Breast epithelium (tissue), 4 donors: Measurements from ENCODE around the gene PPIP5K2. TPM values are rescaled to one million over a fixed set of nuclear protein-coding genes. Genes with fewer than 3 reads are reported as not detected.
"Not testable (repeated sequence)": the region's sequence is repeated elsewhere in the genome, so short reads cannot be mapped to it uniquely, and the experiment has no call there.

ENCODE experiments used
- DNase-seq, 2 donors: peaks; one replicate each; pipeline ENCODE4 v3.0.0-alpha.2; 2019; ENCODE audit warnings: low spot score in 2 of 2
- H3K27ac ChIP-seq, 2 donors: fragments of 200-600 bp; sonication (generic) in 1 of 2; one replicate each; pipeline ENCODE4 v1.5.1; 2016 to 2019; ENCODE audit warnings: mild to moderate bottlenecking in 1 of 2
- H3K27me3 ChIP-seq, 2 donors: fragments of 200-600 bp; sonication (generic) in 1 of 2; one replicate each; pipeline versions ENCODE4 v1.5.1 to v1.6.0; 2017 to 2019; ENCODE audit warnings: control low read depth in 1 of 2, mild to moderate bottlenecking in 1 of 2
- H3K36me3 ChIP-seq: fragments of 200-600 bp; one replicate; pipeline ENCODE4 v1.5.1; 2019
- H3K4me1 ChIP-seq, 2 donors: fragments of 200-600 bp; sonication (generic); one replicate each; pipeline ENCODE4 v1.5.1; 2016 to 2019; ENCODE audit warnings: control low read depth in 1 of 2
- H3K4me3 ChIP-seq, 3 donors: fragments of 200-600 bp; sonication (generic); 1 replicate in 2 of 3; 2 replicates in 1 of 3; pipeline ENCODE4 v1.5.1; 2016 to 2019; ENCODE audit warnings: mild to moderate bottlenecking in 3 of 3, moderate library complexity in 2 of 3
- H3K9me3 ChIP-seq, 2 donors: fragments of 200-600 bp; sonication (generic) in 1 of 2; one replicate each; pipeline ENCODE4 v1.5.1; 2016 to 2019; ENCODE audit warnings: control low read depth in 1 of 2
- CTCF ChIP-seq, 3 donors: fragments of 450-650 bp; IDR thresholded peaks; one replicate each; pipeline ENCODE4 v1.5.1; 2016 to 2017; ENCODE audit warnings: antibody characterized with exemption in 3 of 3, mild to moderate bottlenecking in 3 of 3, moderate library complexity in 3 of 3
- POLR2A ChIP-seq: fragments of 450-650 bp; IDR thresholded peaks from one replicate; pipeline ENCODE4 v1.6.1; 2016; ENCODE audit warnings: antibody characterized with exemption, mild to moderate bottlenecking, moderate library complexity
- POLR2AphosphoS5 ChIP-seq, 3 donors: sonication (generic); formaldehyde crosslinking; IDR thresholded peaks; one replicate each; pipeline ENCODE4 v1.6.1; 2017; ENCODE audit warnings: antibody characterized with exemption in 3 of 3
- intact Hi-C: fragments of 100-400 bp; cut with DNase I; formaldehyde crosslinking; loops from one replicate; pipeline ENCODE4 v1.15.1; 2023; ENCODE audit warnings: low total_unique reads
- total RNA-seq, 3 donors: library from RNA; depleted of rRNA; stranded (reverse); fragments of >200 nt; gene quantifications; one replicate each; pipeline ENCODE4 v1.1.0, GENCODE V29; 2016

The PPIP5K2 gene
- 10 to 100 TPM; 42.7 to 69.1 (median 43.9) TPM for total RNA-seq

DNA sequence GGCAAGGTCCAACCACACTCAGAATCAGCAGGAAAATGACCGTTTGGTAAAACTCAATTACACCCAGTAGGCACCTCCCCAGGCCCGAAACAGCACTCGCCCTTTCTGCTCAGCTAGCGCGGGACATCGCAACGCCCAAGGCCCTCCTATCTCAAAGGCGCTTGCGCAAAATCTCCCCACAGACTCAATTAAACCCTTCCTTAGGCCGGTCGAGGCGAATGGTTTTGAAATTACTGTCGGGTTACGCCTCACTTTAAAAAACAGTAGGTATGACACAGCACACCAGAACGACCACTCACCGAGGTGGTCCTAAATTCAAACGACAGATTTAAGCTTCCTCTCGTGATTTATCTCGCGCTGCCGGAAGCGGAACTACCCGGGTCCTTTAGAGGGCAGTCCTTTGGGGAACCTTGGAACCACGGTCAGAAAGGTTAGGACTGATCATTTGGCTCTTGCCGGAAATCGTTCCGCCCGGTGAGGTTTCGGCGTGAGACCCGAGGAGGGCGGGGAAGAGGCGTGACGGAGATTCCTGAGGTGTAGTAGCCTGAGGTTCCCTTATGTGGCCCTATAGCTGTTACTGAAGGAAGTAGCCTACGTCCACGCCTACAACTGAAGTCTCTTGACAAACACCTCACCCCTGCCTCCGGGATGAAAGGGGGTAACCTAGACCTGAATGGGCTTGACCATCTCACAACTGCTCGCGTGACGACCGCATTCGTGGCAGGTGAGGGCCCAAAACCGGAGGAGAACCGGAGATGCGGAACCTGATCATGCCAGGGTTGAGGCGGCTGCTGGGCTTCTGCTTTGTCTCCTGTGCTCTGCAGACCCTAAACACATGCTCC lies at the start of gene PPIP5K2, which contains the start of gene GIN1:
Gene PPIP5K2 (plus strand): TSS at position 537 of the 842 bp plus-strand sequence. CDS start 9,289 bp downstream, outside the sequence.
Gene GIN1 (minus strand): TSS at position 374 of the 842 bp plus-strand sequence. CDS start 11,431 bp downstream, outside the sequence.
- Histone ChIP-seq H3K27me3 (no peaks in the 10 kb centered on the region), H3K4me1 (peaks cover 0 to 18% of the 10 kb centered on the region in 2 donors), H3K36me3 (no peaks in the 10 kb centered on the region), H3K4me3 (peak within 1 kb of the TSS; percentile 81 to 85 (median 84)), H3K9me3 (no peaks in the 10 kb centered on the region), H3K27ac (peak within 1 kb of the TSS; percentile 94 to 96)
- TF ChIP-seq POLR2AphosphoS5 (IDR thresholded peaks at IDR 0.05) (peak; percentile 50 to 91 (median 88)), POLR2A (no peak)
- intact Hi-C loops, result no loop called here
- DNase-seq, result peak; percentile 93 to 96

DNA sequence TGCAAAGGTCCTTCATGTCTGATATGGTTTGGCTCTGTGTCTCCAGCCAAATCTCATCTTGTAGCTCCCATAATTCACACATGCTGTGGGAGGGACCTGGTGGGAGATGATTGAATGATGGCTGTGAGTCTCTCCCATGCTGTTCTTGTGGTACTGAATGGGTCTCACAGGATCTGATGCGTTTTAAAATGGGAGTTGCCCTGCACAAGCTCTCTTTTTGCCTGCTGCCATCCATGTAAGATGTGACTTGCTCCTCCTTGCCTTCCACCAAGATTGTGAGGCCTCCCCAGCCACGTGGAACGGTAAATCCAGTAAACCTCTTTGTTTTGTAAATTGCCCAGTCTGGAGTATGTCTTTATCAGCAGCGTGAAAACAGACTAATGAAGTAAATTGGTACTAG lies 46.6 kb upstream of the PPIP5K2 start:
- H3K27ac ChIP-seq, H3K4me3 ChIP-seq, H3K4me1 ChIP-seq, intact Hi-C loops, H3K36me3 ChIP-seq, H3K27me3 ChIP-seq, DNase-seq: not testable (repeated sequence)
- H3K9me3 ChIP-seq, result peaks cover 27 to 58% of the 10 kb centered on the region in 2 donors

DNA sequence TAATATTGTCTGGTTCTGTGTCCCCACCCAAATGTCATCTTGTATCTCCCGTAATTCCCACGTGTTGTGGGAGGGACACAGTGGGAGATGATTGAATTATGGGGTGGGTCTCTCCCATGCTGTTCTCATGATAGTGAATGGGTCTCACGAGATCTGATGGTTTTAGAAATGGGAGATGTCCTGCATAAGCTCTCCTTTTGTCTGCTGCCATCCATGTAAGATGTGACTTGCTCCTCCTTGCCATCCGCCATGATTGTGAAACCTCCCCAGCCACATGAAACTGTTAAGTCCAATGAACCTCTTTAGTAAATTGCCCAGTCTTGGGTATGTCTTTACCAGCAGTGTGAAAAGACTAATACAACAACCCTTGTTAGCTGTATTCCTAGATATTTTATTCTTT lies 44.7 kb upstream of the PPIP5K2 start:
- H3K9me3 ChIP-seq, result peaks cover 41 to 76% of the 10 kb centered on the region in 2 donors
- intact Hi-C loops, result no loop called here
- H3K4me1 ChIP-seq, result no peaks in the 10 kb centered on the region
- no peaks in the 10 kb centered on the region for H3K36me3 ChIP-seq
- TF ChIP-seq POLR2A (no peak), POLR2AphosphoS5 (IDR thresholded peaks at IDR 0.05) (no peak), CTCF (IDR thresholded peaks at IDR 0.05) (no peak)
- no peak for DNase-seq
- H3K27ac ChIP-seq, result no peak overlapping the region
- H3K4me3 ChIP-seq, result no peak overlapping the region
- H3K27me3 ChIP-seq, result no peaks in the 10 kb centered on the region

DNA sequence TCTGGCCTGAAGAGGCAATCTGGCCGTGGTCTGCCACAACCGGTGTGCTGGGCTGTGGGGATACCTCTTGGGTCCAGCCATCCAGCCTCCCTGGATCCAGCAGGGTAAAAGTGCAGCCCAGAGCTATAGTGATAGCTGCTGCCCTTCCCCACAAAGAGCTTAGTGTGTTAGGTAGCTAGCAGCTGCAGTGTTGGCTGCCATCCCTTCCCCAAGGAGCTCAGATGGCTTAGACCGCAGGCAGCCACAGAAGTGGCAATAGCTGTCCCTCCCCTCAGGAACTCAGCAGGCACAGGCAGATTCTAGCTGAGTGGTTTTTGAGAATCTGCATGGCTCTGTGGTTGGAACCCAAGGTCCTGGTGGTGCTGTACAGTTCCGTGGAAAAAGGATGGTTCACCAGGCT lies 40.3 kb upstream of the PPIP5K2 start:
- DNase-seq, result no peak
- peaks cover 37 to 96% of the 10 kb centered on the region in 2 donors for H3K9me3 ChIP-seq
- intact Hi-C loops, result no loop called here

GRCh38 chr5:103086547-103086946 lies 33.6 kb upstream of the PPIP5K2 start:
- H3K9me3 ChIP-seq, result peaks cover 12 to 36% of the 10 kb centered on the region in 2 donors
- TF ChIP-seq CTCF (IDR thresholded peaks at IDR 0.05), result no peak
- no peak for TF ChIP-seq POLR2A
- TF ChIP-seq POLR2AphosphoS5 (IDR thresholded peaks at IDR 0.05), result no peak
- H3K27me3 ChIP-seq, result no peaks in the 10 kb centered on the region
- intact Hi-C loops, result no loop called here
- no peak overlapping the region for H3K27ac ChIP-seq
- DNase-seq, result no peak
- no peaks in the 10 kb centered on the region for H3K36me3 ChIP-seq
- H3K4me3 ChIP-seq, result no peak overlapping the region
- no peaks in the 10 kb centered on the region for H3K4me1 ChIP-seq

More for the DNA sequence above, 40.3 kb upstream of the PPIP5K2 start:
- no peaks in the 10 kb centered on the region for H3K4me1 ChIP-seq
- no peaks in the 10 kb centered on the region for H3K27me3 ChIP-seq
- no peak for TF ChIP-seq POLR2AphosphoS5 (IDR thresholded peaks at IDR 0.05)
- no peak for TF ChIP-seq CTCF (IDR thresholded peaks at IDR 0.05)
- no peak for TF ChIP-seq POLR2A
- H3K27ac ChIP-seq, result no peak overlapping the region
- no peak overlapping the region for H3K4me3 ChIP-seq
- no peaks in the 10 kb centered on the region for H3K36me3 ChIP-seq

- Histone ChIP-seq H3K36me3 (peaks cover 6% of the 10 kb centered on the region), H3K27ac (no peak overlapping the region), H3K27me3 (no peaks in the 10 kb centered on the region), H3K4me1 (no peaks in the 10 kb centered on the region), H3K4me3 (no peak overlapping the region), H3K9me3 (peaks cover 9 to 11% of the 10 kb centered on the region in 2 donors)
- no peak for TF ChIP-seq POLR2A
- no peak for TF ChIP-seq POLR2AphosphoS5 (IDR thresholded peaks at IDR 0.05)
- TF ChIP-seq CTCF (IDR thresholded peaks at IDR 0.05), result no peak
- intact Hi-C loops, result no loop called here
- no peak for DNase-seq
Measured at GRCh38 chr5:103089272-103089671, 30.8 kb upstream of the PPIP5K2 start.
